Endothelial cell of umbilical vein (primary cell): ENCODE data around the gene DCLK2. TPM values are rescaled to one million over a fixed set of nuclear protein-coding genes. Genes with fewer than 3 reads are reported as not detected.

Source experiments
- BruUV-seq: library from RNA; stranded (reverse); fragments of 400-500 nt; replicated peaks from 2 replicates; lab custom pipeline; 2021; lab: Mats Ljungman, UMichigan
- CTCF ChIA-PET: fragments of 300-600, 350-600 bp; sonication (Branson Sonifier 250); formaldehyde crosslinking; loops from one replicate; lab custom pipeline; 2021; ENCODE audit warnings: antibody characterized with exemption, inconsistent platforms; lab: Charles Lee
- POLR2A ChIA-PET: fragments of 300-600, 350-600 bp; sonication (Branson Sonifier 250); formaldehyde crosslinking; loops from one replicate; lab custom pipeline; 2021; ENCODE audit warnings: antibody characterized with exemption, inconsistent platforms; lab: Charles Lee
- DNase-seq: peaks from one replicate; pipeline ENCODE4 v3.0.0-alpha.2; 2011; ENCODE audit warnings: low read depth, low spot score
- FAIRE-seq: peaks from 2 replicates; lab custom pipeline; 2011; peaks lifted over from hg19 to GRCh38; lab: Jason Lieb, UNC
- H2AFZ ChIP-seq: 2 replicates; pipeline ENCODE4 v1.6.0; 2012; ENCODE audit warnings: low read depth, low read length, control low read depth, inconsistent platforms
- H3K27ac ChIP-seq: 2 replicates; pipeline ENCODE4 v1.5.1; 2011; ENCODE audit warnings: low read depth, mild to moderate bottlenecking, control low read depth, low read length, moderate library complexity; ENCODE audit not compliant: insufficient read depth
- H3K27me3 ChIP-seq, 2 experiments: 2 replicates each; pipeline versions ENCODE4 v1.6.0 to v1.6.1; 2011; ENCODE audit warnings: low read length in 2 of 2, mixed read lengths in 1 of 2; ENCODE audit not compliant: control insufficient read depth in 2 of 2, insufficient read depth in 2 of 2
- H3K36me3 ChIP-seq, 2 experiments: 2 replicates in 1 of 2; 3 replicates in 1 of 2; pipeline ENCODE4 v1.5.1; 2011; ENCODE audit warnings: low read length in 2 of 2, mild to moderate bottlenecking in 1 of 2, moderate library complexity in 1 of 2; ENCODE audit not compliant: control insufficient read depth in 2 of 2, insufficient read depth in 2 of 2; ENCODE audit errors: extremely low read depth in 1 of 2
- H3K4me1 ChIP-seq: 3 replicates; pipeline ENCODE4 v1.5.1; 2011; ENCODE audit warnings: mild to moderate bottlenecking, low read length; ENCODE audit not compliant: control insufficient read depth, insufficient read depth; ENCODE audit errors: extremely low read depth
- H3K4me2 ChIP-seq: 2 replicates; pipeline ENCODE4 v1.6.1; 2011; ENCODE audit warnings: low read length, control low read depth, mixed read lengths; ENCODE audit not compliant: insufficient read depth
- H3K4me3 ChIP-seq, 3 experiments: fragments of 200-600 bp in 1 of 3; sonication (generic), shearing (Covaris generic) in 1 of 3; replicated peaks in 1 of 3; 2 replicates each; pipeline ENCODE4 v1.5.1; 2011 to 2016; ENCODE audit warnings: control low read depth in 3 of 3, low read length in 3 of 3, mild to moderate bottlenecking in 2 of 3, inconsistent platforms in 1 of 3, low read depth in 1 of 3, moderate library complexity in 1 of 3; ENCODE audit not compliant: insufficient read depth in 1 of 3
- H3K79me2 ChIP-seq: 2 replicates; pipeline ENCODE4 v1.6.0; 2012; ENCODE audit warnings: low read length, inconsistent platforms; ENCODE audit not compliant: control insufficient read depth, insufficient read depth
- H3K9ac ChIP-seq: replicated peaks from 2 replicates; pipeline ENCODE3; 2011; ENCODE audit warnings: low read length, control low read depth; ENCODE audit not compliant: insufficient read depth; ENCODE audit errors: extremely low read depth
- H3K9me1 ChIP-seq: replicated peaks from 3 replicates; pipeline ENCODE4 v1.6.0; 2011; ENCODE audit warnings: mild to moderate bottlenecking, low read length; ENCODE audit not compliant: control insufficient read depth, insufficient read depth; ENCODE audit errors: extremely low read depth
- H3K9me3 ChIP-seq: replicated peaks from 2 replicates; pipeline ENCODE4 v1.5.1; 2012; ENCODE audit warnings: low read length, inconsistent platforms; ENCODE audit not compliant: control insufficient read depth, insufficient read depth
- H4K20me1 ChIP-seq: replicated peaks from 2 replicates; pipeline ENCODE3; 2011; ENCODE audit warnings: mild to moderate bottlenecking, low read length; ENCODE audit not compliant: control insufficient read depth, insufficient read depth; ENCODE audit errors: extremely low read depth
- EZH2 ChIP-seq: IDR thresholded peaks from 2 replicates; pipeline ENCODE4 v1.6.1; 2012; ENCODE audit warnings: borderline replicate concordance, low read depth, mild to moderate bottlenecking, moderate library complexity, low read length, inconsistent platforms; ENCODE audit not compliant: severe bottlenecking
- FOS ChIP-seq: IDR thresholded peaks from 2 replicates; pipeline ENCODE4 v1.6.1; 2011; ENCODE audit warnings: mild to moderate bottlenecking, low read length, moderate library complexity, borderline replicate concordance; ENCODE audit not compliant: insufficient read depth
- GATA2 ChIP-seq: IDR thresholded peaks from 2 replicates; pipeline ENCODE4 v1.7.0; 2011; ENCODE audit warnings: low read depth, mild to moderate bottlenecking, moderate library complexity, mixed read lengths, low read length; ENCODE audit not compliant: insufficient read length, insufficient read depth
- JUN ChIP-seq: IDR thresholded peaks from 2 replicates; pipeline ENCODE4 v1.6.1; 2011; ENCODE audit warnings: borderline replicate concordance, low read depth; ENCODE audit not compliant: insufficient read length, insufficient read depth
- MYC ChIP-seq: IDR thresholded peaks from one replicate; pipeline ENCODE4 v1.6.1; 2011; ENCODE audit warnings: mild to moderate bottlenecking, low read depth, low read length
- POLR2A ChIP-seq: IDR thresholded peaks from 2 replicates; pipeline ENCODE4 v1.6.1; 2012; ENCODE audit warnings: low read depth, mild to moderate bottlenecking, control low read depth, low read length
- POLR2AphosphoS5 ChIP-seq: IDR thresholded peaks from 2 replicates; pipeline ENCODE4 v1.6.1; 2012; ENCODE audit warnings: low read depth, mild to moderate bottlenecking, control low read depth, low read length, moderate library complexity; ENCODE audit not compliant: insufficient read depth
- dilution Hi-C: fragments of 300-500 bp; cut with MboI; formaldehyde crosslinking; loops from one replicate; pipeline ENCODE4 v1.15.0; 2019; ENCODE audit warnings: low sequenced_read_pairs; ENCODE audit not compliant: extremely low pct_ligation_motif_present
- intact Hi-C: fragments of 100-400 bp; cut with micrococcal nuclease; formaldehyde crosslinking; loops from one replicate; pipeline ENCODE4 v1.10.0; 2022
- polyA plus RNA-seq, 4 experiments: library from polyadenylated mRNA; depleted of rRNA in 3 of 4; stranded (reverse) in 3 of 4; unstranded in 1 of 4; fragments of >200 nt; gene quantifications; 2 replicates each; pipeline versions ENCODE4 v1.2.1 to v1.2.3, GENCODE V29; 2011 to 2012; ENCODE audit warnings: missing spikeins in 1 of 4
- total RNA-seq: library from RNA; stranded (reverse); gene quantifications from 2 replicates; pipeline ENCODE4 v1.2.3, GENCODE V29; 2021
- TF ChIP-seq, protein P1 (sequence below), 2 donors: IDR thresholded peaks; 1 replicate in 1 of 2; 2 replicates in 1 of 2; pipeline ENCODE4 v1.5.1; 2011; ENCODE audit warnings: low read length in 2 of 2, mild to moderate bottlenecking in 2 of 2, moderate library complexity in 2 of 2, control low read depth in 1 of 2, inconsistent platforms in 1 of 2, low read depth in 1 of 2; ENCODE audit not compliant: insufficient read depth in 1 of 2; ENCODE audit errors: extremely low read depth in 1 of 2
- TF ChIP-seq, protein P2 (sequence below): IDR thresholded peaks from 2 replicates; pipeline ENCODE4 v1.6.1; 2011; ENCODE audit not compliant: insufficient read depth, insufficient read length

The DCLK2 gene
- total and polyA plus RNA-seq, 2 donors (not counting 3 experiments of a cell fraction or from before 2014, with no cell fraction given) = 1.7 to 4.7 TPM

DNA sequence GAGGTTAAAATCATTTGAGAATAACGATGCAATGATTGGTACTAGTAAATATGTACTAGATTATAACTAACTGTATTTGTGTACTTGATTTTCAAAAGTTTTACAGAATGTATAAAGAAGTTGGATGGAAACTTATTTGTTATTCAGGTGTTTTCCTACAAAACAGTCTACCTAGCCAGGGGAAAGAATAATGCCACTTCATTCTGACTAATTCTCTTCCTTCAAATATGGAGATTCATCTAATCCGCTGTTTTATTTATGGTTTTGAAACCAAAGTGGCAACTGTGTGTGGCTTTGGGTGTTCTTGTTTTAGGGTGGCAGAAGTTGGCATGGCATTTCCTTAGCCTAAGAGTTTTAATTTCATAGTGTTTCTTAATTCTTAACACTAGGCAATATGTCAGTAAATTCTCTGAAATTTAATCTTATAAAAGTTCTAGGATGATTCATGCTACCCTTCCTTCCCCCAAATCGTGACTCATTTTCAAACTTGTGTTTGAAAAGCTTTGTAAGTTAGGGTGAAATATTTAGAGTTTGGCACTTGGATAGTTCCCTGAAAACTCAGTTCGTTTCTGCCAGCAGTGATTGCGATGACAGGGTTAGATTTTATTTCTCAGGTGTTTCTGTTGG is 62.6 kb downstream of the DCLK2 start:
- DNase-seq = peak; percentile 80
- no TSS peak for BruUV-seq
- POLR2A ChIA-PET = no interaction called here
- Histone ChIP-seq H2AFZ (peak overlapping the region; percentile 60), H3K4me1 (peaks cover 23% of the 10 kb centered on the region), H3K9me1 (no peaks in the 10 kb centered on the region), H3K27me3 (no peaks in the 10 kb centered on the region), H3K9ac (peak overlapping the region; percentile 24), H3K27ac (peak overlapping the region; percentile 66), H3K36me3 (no peaks in the 10 kb centered on the region), H4K20me1 (no peaks in the 10 kb centered on the region), H3K79me2 (no peaks in the 10 kb centered on the region), H3K9me3 (no peaks in the 10 kb centered on the region), H3K4me3 (peak overlapping the region in 1 of 3 experiments; percentile 21), H3K4me2 (peak overlapping the region; percentile 90)
- peak; percentile 93 for TF ChIP-seq FOS
- TF ChIP-seq POLR2A = no peak
- TF ChIP-seq POLR2AphosphoS5 = peak; percentile 23
- peak; percentile 82 for TF ChIP-seq JUN
- dilution Hi-C loops = no loop called here
- intact Hi-C loops = loop anchor here (2.0 kb wide), 1 partner anchor 20 kb away; no protein-coding TSS in a partner anchor
- CTCF ChIA-PET = interaction anchor here (0.7 to 1.0 kb wide), 3 partner anchors 12 to 68 kb away, joined by 3 to 5 read pairs (median 3); no protein-coding TSS in a partner anchor
- peak; percentile 35 for FAIRE-seq

GRCh38 chr4:150141756-150142155 is 63.5 kb downstream of the DCLK2 start:
- BruUV-seq = no TSS peak
- intact Hi-C loops = loop anchor here (2.0 kb wide), 1 partner anchor 19 kb away; no protein-coding TSS in a partner anchor
- no peak for TF ChIP-seq FOS
- TF ChIP-seq, protein P1, sequence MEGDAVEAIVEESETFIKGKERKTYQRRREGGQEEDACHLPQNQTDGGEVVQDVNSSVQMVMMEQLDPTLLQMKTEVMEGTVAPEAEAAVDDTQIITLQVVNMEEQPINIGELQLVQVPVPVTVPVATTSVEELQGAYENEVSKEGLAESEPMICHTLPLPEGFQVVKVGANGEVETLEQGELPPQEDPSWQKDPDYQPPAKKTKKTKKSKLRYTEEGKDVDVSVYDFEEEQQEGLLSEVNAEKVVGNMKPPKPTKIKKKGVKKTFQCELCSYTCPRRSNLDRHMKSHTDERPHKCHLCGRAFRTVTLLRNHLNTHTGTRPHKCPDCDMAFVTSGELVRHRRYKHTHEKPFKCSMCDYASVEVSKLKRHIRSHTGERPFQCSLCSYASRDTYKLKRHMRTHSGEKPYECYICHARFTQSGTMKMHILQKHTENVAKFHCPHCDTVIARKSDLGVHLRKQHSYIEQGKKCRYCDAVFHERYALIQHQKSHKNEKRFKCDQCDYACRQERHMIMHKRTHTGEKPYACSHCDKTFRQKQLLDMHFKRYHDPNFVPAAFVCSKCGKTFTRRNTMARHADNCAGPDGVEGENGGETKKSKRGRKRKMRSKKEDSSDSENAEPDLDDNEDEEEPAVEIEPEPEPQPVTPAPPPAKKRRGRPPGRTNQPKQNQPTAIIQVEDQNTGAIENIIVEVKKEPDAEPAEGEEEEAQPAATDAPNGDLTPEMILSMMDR (IDR thresholded peaks at IDR 0.05; ENCODE audit: extremely low read depth in 1 of 2, insufficient read depth in 1 of 2, low read depth in 1 of 2, low read length in 2 of 2) = no peak
- TF ChIP-seq POLR2AphosphoS5 = no peak
- TF ChIP-seq, protein P2, sequence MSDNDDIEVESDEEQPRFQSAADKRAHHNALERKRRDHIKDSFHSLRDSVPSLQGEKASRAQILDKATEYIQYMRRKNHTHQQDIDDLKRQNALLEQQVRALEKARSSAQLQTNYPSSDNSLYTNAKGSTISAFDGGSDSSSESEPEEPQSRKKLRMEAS = no peak
- TF ChIP-seq GATA2 = no peak
- TF ChIP-seq MYC = no peak
- TF ChIP-seq POLR2A = no peak
- no peak for TF ChIP-seq JUN
- TF ChIP-seq EZH2 = no peak
- ChIA-PET POLR2A (no interaction called here), CTCF (interaction anchor here (0.7 to 1.2 kb wide), 4 partner anchors 11 to 67 kb away, joined by 3 to 5 read pairs (median 3); no protein-coding TSS in a partner anchor)
- dilution Hi-C loops = no loop called here
- peak overlapping the region; percentile 90 for H3K4me2 ChIP-seq
- H3K9me1 ChIP-seq = no peaks in the 10 kb centered on the region
- peaks cover 17% of the 10 kb centered on the region for H3K4me1 ChIP-seq
- no peak overlapping the region for H2AFZ ChIP-seq
- no peak overlapping the region for H3K9ac ChIP-seq
- H3K36me3 ChIP-seq = no peaks in the 10 kb centered on the region
- FAIRE-seq = no peak
- H3K79me2 ChIP-seq = no peaks in the 10 kb centered on the region
- no peaks in the 10 kb centered on the region for H4K20me1 ChIP-seq
- no peak for DNase-seq
- no peaks in the 10 kb centered on the region for H3K27me3 ChIP-seq
- peak overlapping the region; percentile 66 for H3K27ac ChIP-seq
- no peak overlapping the region for H3K4me3 ChIP-seq
- no peaks in the 10 kb centered on the region for H3K9me3 ChIP-seq
